NCI-H345 treated with DMSO at 0.1 percent for 48 hours (cell line): ENCODE data around the gene CACNA1C.

ENCODE experiments used
- DNase-seq: peaks from one replicate; lab custom pipeline; 2025; ENCODE audit not compliant: unreplicated experiment; lab: John Stamatoyannopoulos, UW

CACNA1C gene

GRCh38 chr12:2290516-2291065, 237.8 kb downstream of the CACNA1C start:
- no peak for DNase-seq

DNA sequence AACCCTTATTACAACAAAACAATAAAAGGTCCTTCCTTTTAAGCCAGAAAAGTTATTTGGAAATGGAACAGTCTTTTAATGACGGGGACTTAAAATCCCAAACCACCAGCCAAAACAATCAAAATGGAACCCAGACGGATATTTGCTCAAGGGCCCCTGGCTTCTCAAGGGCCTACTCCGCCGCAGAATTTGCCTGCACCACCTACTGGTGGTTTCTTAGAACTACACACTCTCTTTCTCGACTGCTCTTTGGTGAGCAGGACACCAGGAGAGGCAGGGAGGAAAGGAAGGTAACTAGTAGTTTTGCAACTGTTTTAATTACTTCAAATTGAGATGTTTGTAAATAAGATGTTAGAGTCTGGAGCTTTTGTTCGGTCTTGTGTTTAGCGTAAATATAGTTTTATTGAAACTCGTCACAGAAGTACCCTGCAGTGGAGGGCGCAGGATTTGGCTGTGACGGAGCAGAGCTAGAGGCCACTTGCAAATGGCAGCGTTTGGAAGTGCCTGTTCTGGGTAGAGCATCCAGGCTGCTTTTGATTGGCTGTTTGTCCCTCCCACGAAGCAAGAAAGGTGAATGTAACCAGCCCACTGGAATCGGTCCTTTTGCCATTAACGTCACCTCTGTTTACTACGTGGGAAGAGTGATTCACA, 238.5 kb downstream of the CACNA1C start:
- peak; percentile 24 for DNase-seq

GRCh38 chr12:2291947-2292346, 239.2 kb downstream of the CACNA1C start:
- DNase-seq, result no peak

DNA sequence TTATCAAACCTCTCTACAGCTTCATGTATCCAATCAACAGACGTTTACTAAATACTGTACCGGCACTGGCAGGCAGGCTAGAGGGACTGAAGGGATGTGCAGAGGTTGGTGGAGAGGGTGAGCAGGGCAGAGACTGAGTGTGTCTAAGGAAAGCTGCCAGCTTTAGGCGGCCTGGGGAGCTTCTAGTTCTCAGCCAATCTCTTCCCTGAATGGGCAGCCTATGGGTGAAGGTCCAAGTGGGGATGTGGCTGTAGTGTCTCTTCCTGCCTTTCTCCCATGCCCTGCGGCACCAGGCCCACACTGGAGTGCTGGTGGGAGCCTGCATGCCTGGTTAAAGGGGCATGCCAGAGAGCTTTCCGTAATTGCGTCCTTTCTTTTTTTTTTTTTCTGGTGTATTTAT, 239.8 kb downstream of the CACNA1C start:
- no peak for DNase-seq

DNA sequence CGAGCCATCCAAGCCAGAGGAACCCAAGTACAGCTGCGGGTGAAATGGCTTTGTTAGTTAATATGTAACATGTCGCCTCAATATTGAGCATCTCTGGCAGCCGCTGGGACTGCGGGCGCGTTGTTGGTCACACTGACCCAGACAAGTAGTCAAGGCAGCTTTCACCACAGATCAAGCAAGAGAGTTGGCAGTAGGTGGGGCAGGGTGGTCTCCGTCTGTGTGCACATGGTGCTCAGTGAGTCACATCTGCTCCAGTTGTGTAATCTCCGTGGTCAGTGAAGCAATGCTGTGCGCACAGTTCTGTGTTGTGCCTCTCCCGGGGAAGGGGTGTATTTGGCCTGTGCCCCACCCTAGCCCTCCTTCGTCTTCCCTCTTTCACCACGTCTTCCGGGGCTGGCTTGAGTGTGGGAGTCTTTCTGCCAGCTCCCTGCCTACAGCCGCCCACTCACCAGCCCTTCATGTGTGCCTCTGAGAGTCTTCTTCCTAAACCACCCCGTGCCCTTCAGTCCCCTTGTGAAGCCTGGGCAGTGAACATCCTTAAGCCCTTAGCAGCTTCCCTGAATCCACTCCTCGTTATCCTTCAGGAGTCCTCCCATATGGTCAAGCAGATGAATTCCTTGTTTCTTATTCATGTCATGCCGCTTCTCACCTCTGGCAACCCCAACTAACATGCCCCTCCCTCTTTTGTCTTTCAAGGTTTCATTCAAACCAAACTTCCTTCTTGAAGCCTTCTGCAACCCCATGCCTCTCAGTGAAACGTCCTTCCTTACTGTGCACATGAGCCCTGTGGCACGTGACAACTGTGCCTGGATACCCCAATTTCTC, 242.1 kb downstream of the CACNA1C start:
- no peak for DNase-seq

DNA sequence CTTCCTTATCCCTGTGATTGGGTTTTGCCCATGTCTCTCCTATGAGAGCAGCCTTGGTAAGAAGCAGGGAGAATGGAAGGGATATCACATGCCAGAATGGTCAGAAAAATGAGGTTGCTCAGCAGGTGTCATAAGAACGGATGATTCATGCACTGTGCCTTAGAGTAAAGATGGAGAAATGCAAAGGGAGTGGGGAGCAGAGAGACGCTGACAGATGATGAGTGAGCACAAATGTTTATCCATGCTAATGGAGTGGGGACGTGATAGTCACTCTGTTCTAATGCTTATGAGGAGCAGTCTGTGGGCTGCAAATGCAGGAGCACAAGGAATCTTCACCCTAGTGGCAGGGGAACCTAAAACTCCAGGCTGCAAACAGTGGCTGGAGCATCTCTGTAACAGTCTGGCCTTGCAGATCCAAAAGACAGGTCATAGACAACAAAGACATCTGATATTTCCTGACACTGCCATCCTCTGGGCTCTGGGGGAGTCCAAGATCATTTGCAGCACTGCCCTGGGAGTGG, 243.2 kb downstream of the CACNA1C start:
- no peak for DNase-seq

DNA sequence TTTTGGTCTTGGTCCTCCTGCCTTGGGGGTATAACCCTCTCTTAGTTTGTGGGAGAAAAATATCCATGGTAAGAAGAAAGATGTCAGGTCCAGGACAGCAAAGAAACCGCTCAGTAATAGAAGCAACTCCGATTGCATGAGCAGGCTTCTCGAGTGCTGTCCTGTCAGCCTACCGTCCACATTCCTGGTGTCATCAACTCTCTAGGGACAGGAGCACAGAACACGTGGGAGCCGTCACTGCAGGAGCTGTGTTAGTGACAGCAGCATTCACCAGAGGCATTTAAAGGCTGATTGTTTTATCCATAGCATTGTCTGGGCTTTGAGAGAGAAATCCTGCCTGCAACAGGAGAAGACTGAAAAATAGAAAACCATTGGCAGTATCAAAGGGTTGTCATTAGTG, 244.2 kb downstream of the CACNA1C start:
- no peak for DNase-seq

- no peak for DNase-seq
Measured at GRCh38 chr12:2297658-2298057, 244.9 kb downstream of the CACNA1C start.

DNA sequence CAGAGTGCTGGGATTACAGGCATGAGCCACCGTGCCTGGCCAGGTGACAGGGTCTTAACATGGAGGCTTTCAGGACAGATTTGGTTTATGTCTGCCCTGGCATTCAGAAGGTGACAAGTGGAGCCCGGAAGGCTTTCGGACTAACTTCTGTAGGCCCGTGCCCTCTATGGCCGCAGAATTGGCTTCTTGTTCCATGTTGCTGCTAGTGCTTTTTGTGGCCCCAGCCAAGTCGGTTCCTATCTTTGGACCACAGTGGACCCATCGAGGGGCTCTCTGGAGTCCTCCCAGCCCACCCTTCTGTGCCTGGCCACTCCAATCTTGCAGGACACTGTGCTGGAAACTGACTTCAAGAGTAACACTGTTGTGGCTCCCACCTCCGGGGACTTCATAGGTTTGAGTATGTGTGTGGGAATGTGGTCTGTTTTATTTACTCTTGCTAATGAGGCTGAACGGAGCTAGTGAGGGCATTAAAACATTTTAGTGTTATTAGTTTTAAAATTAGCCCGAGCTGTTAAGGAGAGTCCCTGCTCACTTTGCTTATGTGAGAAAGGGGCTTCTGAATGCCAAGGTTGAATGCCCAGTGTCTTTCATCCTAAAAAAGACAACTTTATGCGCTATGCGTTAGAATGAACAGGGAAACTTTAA, 245.9 kb downstream of the CACNA1C start:
- DNase-seq, result no peak

DNA sequence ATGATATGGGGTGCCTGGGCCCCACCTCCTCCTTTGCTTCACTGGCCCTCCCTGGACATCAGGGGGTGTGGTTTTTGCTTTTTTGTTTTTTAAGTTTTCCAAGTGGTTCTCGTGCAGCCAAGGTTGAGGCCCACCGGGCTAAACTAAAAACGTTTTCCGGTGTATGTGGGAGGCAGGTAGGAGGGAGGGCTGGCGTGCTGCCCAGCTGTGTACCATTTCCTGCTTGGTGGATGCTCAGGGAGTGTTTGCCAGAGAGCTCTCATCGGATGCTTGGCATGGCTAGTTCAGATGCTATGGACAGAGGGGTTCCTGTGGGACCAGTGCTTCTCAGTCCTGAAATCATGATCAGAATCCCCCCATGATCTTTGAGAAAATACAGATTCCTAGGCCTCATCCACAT, 246.4 kb downstream of the CACNA1C start:
- DNase-seq, result peak; percentile 43

- DNase-seq, result no peak
Measured at GRCh38 chr12:2300168-2300567, 247.4 kb downstream of the CACNA1C start.

DNA sequence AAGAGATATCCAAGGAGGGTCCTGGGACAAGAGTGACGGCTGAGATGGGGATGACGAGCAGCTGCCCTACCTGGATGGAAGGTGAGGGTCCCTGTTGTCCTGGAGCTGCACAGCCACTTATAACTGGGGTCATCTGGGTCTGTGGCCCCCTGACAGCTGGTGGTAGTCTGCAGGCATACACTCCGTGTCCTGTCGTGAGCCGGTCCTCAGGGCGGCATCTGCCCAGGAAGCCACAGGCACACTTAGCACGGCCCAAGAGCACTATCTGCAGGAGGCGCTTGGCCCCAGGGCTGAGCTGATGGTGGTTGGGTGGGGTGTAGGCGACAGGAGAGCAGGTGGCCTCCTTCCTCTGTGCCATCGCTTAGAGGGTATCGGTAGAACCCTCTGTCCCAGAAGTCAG, 248.1 kb downstream of the CACNA1C start:
- no peak for DNase-seq

- DNase-seq, result no peak
Measured at GRCh38 chr12:2301531-2302461, 249.0 kb downstream of the CACNA1C start.

DNA sequence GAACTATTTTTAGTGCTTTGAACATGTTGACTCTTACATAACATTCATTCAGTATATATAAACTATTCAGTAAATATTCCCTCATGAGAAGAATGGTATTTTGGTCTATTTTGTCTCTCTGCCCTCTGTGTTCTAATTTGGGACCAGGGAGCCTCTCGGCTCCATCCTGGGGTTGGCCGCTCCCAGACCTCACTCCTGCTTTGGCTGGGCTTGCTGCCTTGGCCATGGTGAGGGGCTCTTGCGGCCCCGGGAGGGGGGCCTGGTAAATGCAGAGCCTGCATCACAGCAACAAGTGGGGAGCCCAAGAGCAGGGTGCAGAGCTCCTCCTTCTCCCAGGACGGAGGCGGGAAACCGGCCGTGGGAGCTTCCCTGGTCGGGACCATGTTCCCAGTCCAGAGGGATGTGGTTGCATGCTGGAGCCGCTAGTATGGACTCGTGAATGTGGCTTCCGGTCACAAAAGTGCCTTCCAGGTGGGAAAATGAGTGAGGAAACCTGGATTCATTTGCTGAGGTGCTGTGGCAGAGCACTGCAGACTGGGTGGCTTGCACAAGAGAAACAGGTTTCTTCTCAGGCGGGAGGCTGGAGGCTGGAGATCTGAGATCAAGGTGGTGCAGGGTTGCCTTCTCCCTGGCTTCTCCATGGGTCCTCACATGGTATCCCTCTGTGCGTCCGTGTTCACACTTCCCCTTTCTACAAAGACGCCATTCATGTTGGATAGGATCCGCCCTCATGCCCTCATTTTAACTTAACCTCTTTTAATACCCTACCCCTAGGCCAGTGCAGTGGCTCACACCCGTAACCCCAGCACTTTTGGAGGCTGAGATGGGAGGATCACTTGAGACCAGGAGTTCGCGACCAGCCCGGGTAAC, 250.2 kb downstream of the CACNA1C start:
- DNase-seq, result no peak

DNA sequence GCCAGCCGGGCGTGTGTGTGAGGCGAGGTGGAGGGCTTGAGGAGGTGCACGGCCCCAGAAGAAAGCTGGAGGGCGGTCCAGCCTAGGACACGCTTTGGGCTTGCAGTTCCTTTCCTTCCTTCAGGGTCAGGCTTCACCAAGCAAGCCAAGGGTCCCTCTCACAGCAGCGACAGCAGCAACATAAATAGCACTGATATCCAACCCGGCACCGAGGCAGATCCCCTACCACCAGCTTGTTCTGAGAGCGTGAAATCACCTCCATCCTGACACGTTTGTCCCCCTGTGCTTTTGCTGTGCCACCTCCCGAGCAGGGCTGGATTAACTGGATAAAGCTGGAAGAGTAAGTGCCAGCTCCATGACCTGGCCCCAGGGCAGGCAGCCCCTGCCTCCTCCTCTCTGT, 251.4 kb downstream of the CACNA1C start:
- DNase-seq, result no peak

DNA sequence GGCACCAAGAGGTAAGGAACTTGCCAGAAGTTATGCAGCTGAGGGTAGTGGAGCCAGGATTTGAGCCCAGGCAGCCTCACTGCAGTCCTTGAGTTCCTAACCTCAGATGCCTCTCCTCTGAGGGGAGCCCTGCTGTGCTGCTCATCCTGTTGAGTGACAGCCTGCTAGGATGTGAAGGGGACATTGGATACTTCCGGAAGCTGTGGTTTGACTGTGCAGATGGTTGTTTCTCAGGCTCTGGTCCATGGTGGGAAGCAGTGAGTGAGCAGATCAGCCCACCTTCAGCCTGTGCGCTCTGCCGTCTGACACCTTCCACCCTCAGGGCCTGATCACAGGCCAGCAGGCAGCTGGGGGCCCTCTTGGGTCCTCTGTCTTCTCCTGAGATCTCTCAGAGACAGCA, 253.2 kb downstream of the CACNA1C start:
- peak; percentile 35 for DNase-seq

DNA sequence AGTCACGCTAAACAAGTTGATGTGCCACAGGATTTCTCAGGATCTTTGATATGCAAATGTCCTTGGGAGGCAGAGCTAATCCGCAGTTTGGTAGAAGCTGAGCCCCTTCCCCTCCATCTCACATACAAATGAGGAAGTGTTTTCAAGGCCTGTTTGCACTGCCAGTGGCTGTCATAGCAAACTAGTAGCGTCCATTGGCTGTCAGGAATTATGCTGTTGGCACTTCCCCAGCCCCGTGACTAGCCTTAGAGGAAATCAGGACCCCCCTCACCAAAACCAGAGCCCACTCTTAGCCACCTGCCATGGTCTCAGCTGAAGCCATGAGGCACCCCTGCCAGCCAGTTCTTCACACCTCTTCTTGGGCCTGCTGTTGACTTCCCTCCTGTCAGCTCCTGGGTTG, 253.9 kb downstream of the CACNA1C start:
- no peak for DNase-seq

- no peak for DNase-seq
Measured at GRCh38 chr12:2307550-2307949, 254.8 kb downstream of the CACNA1C start.

DNA sequence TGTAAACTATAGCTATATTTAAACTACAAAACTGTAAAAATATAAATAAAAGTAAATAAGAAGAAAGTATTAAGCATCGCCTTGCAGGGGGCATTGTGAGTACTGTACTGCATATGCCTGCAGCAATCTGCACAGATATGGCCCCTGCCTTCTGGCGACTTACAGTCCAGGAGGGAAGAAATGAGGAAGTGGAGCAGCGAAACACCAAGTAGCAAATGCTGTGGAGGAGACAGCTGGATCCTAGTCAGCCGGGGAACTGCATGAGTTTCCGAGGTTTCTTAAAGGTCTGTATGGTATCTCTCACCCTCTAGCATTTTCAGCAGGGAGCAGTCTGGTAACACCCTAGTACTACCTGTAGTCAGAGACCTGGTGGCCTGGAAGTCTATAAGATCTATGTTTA, 256.9 kb downstream of the CACNA1C start:
- DNase-seq, result no peak
